ENCODE measurements around the gene TIMP2.

DNA sequence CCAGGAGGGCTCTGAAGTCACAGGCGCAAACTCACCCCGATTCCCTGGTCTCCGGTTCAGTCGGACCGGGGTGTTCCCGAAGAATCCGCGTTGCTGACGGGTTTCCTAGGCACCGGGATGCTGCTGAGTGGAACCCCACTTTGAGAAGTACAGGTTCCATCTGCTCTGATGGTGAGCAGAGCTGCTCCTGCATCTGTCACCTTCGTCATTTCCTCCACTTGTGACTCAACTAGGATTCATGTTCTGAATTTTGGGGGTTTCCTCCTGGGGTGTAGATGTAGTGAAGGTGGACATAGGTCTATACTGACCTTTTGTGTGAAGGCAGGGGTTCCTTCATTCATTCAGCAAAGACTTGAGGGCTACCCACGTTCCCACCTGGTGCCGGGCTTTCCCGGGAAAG lies 29.5 kb upstream of the TIMP2 start:
- TF ChIP-seq GATA3 (IDR thresholded peaks at IDR 0.05; ENCODE audit: low read depth, low read length) (no peak), GATA2 (IDR thresholded peaks at IDR 0.05; ENCODE audit: low read depth, low read length) (no peak)
